K562 (cell line): ENCODE measurements around the gene GOLIM4. TPM values are rescaled to one million over a fixed set of nuclear protein-coding genes. Genes with fewer than 3 reads are reported as not detected.
A peak's percentile ranks its signal among the peaks of the same experiment; 100 is the strongest.

Source experiments
- ATF1 ChIP-seq, 2 experiments: fragments of 450-650 bp in 1 of 2; IDR thresholded peaks; 2 replicates each; pipeline ENCODE4 v1.6.1; 2016; ENCODE audit warnings: missing compliant biosample characterization in 1 of 2, missing genetic modification characterization in 1 of 2
- BRD4 ChIP-seq: fragments of 200-600 bp; sonication (generic); IDR thresholded peaks from 2 replicates; pipeline ENCODE4 v1.6.1; 2017; ENCODE audit warnings: inconsistent platforms
- CBX3 ChIP-seq, 2 experiments: IDR thresholded peaks; 1 replicate in 1 of 2; 2 replicates in 1 of 2; pipeline ENCODE4 v1.6.1; 2012; ENCODE audit warnings: inconsistent platforms in 2 of 2, low read length in 2 of 2, borderline replicate concordance in 1 of 2, control low read depth in 1 of 2
- CHAMP1 ChIP-seq: fragments of 450-650 bp; IDR thresholded peaks from 2 replicates; pipeline ENCODE4 v1.6.1; 2016; ENCODE audit warnings: mild to moderate bottlenecking
- DACH1 ChIP-seq: fragments of 450-650 bp; IDR thresholded peaks from 2 replicates; pipeline ENCODE4 v1.6.1; 2018; ENCODE audit not compliant: partially characterized antibody
- ESRRA ChIP-seq: fragments of 450-650 bp; IDR thresholded peaks from 2 replicates; pipeline ENCODE4 v1.6.1; 2014; ENCODE audit warnings: low read depth, mild to moderate bottlenecking, moderate library complexity, borderline replicate concordance
- FOXA3 ChIP-seq, 2 experiments: fragments of 450-650 bp in 1 of 2; sonication (generic) in 1 of 2; formaldehyde crosslinking; IDR thresholded peaks in 1 of 2; conservative IDR thresholded peaks in 1 of 2; 2 replicates each; pipeline versions ENCODE4 v1.4.0 to v1.8.0; 2020 to 2022; ENCODE audit warnings: mild to moderate bottlenecking in 2 of 2, missing genetic modification reagents in 1 of 2
- HMBOX1 ChIP-seq: sonication (generic); IDR thresholded peaks from 2 replicates; pipeline ENCODE4 v1.6.1; 2016
- MAZ ChIP-seq, 2 experiments: fragments of 450-650 bp in 1 of 2; sonication (generic) in 1 of 2; formaldehyde crosslinking; IDR thresholded peaks in 1 of 2; conservative IDR thresholded peaks in 1 of 2; 2 replicates each; pipeline versions ENCODE4 v1.4.0 to v1.5.0; 2020; ENCODE audit warnings: mild to moderate bottlenecking in 1 of 2, missing genetic modification reagents in 1 of 2
- MTA3 ChIP-seq: fragments of 450-650 bp; formaldehyde crosslinking; IDR thresholded peaks from 2 replicates; pipeline ENCODE4 v1.6.1; 2017; ENCODE audit warnings: mild to moderate bottlenecking, borderline replicate concordance
- POLR2AphosphoS5 ChIP-seq: IDR thresholded peaks from 2 replicates; pipeline ENCODE4 v1.6.1; 2011; ENCODE audit warnings: mild to moderate bottlenecking, low read depth, low read length, moderate library complexity; ENCODE audit not compliant: control insufficient read depth, insufficient read depth
- SMARCA4 ChIP-seq: fragments of 450-650 bp; IDR thresholded peaks from 2 replicates; pipeline ENCODE4 v1.6.1; 2016
- SRF ChIP-seq, 2 experiments: fragments of 250-450, 450-650 bp in 1 of 2; sonication (Bioruptor Pico) in 1 of 2; sonication (generic) in 1 of 2; formaldehyde crosslinking; IDR thresholded peaks; 2 replicates each; pipeline versions ENCODE4 v1.5.0 to v1.5.1; 2020 to 2022; ENCODE audit warnings: mild to moderate bottlenecking in 1 of 2, missing genetic modification reagents in 1 of 2
- STAT5A ChIP-seq: IDR thresholded peaks from 2 replicates; pipeline ENCODE4 v1.6.1; 2012; ENCODE audit warnings: low read length, inconsistent platforms, borderline replicate concordance
- TAF9B ChIP-seq: fragments of 450-650 bp; IDR thresholded peaks from 2 replicates; pipeline ENCODE4 v1.6.1; 2018; ENCODE audit warnings: mild to moderate bottlenecking; ENCODE audit not compliant: partially characterized antibody
- YY1 ChIP-seq, 3 experiments: IDR thresholded peaks; 2 replicates each; pipeline ENCODE4 v1.6.1; 2011; ENCODE audit warnings: low read length in 2 of 3, mild to moderate bottlenecking in 2 of 3, moderate library complexity in 2 of 3, borderline replicate concordance in 1 of 3, control low read depth in 1 of 3, low read depth in 1 of 3; ENCODE audit not compliant: insufficient read depth in 3 of 3, insufficient replicate concordance in 2 of 3, control insufficient read depth in 1 of 3, insufficient read length in 1 of 3; ENCODE audit errors: extremely low read depth in 1 of 3
- ZBTB17 ChIP-seq: fragments of 450-650 bp; formaldehyde crosslinking; IDR thresholded peaks from 2 replicates; pipeline ENCODE4 v1.4.0; 2020; ENCODE audit warnings: mild to moderate bottlenecking
- ZNF133 ChIP-seq: fragments of 250-450 bp; sonication (Bioruptor Pico); IDR thresholded peaks from 2 replicates; pipeline ENCODE4 v1.4.0; 2020; ENCODE audit warnings: mild to moderate bottlenecking
- ZNF57 ChIP-seq: fragments of 450-650 bp; formaldehyde crosslinking; IDR thresholded peaks from 2 replicates; pipeline ENCODE4 v1.4.0; 2020; ENCODE audit warnings: mild to moderate bottlenecking, moderate library complexity
- ZNF655 ChIP-seq: fragments of 250-450 bp; sonication (Bioruptor Pico); IDR thresholded peaks from 2 replicates; pipeline ENCODE4 v1.5.0; 2021
- polyA plus RNA-seq, 8 experiments: library from polyadenylated mRNA; depleted of rRNA in 4 of 8; stranded (reverse) in 5 of 8; unstranded in 3 of 8; fragments of >200 nt; fragmentation: Nextera tagmentation in 2 of 8; fragmentation: Illumina TruSeq in 1 of 8; extraction: Ambion mirVana in 2 of 8; extraction: Trizol in 1 of 8; gene quantifications; 2 replicates each; pipeline versions ENCODE4 v1.2.1 to v1.2.3, GENCODE V29; 2011 to 2014; ENCODE audit warnings: inconsistent platforms in 1 of 8, missing spikeins in 1 of 8
- total RNA-seq, 7 experiments: library from RNA; depleted of rRNA in 6 of 7; stranded (reverse); fragments of >200 nt in 6 of 7; fragmentation: Illumina TruSeq in 2 of 7; extraction: Trizol in 2 of 7; gene quantifications; 2 replicates each; pipeline versions ENCODE4 v1.2.1 to v1.2.3, GENCODE V29; 2011 to 2021; ENCODE audit warnings: low replicate concordance in 1 of 7

Gene GOLIM4
- total and polyA plus RNA-seq, 9 of the 15 experiments (the other 6 are each of a cell fraction or from before 2014, with no cell fraction given), result 9.3 to 39.4 (median 31.0) TPM

GRCh38 chr3:168116279-168116678 lies 20.6 kb upstream of the GOLIM4 start (continued):
- TF ChIP-seq CBX3 (IDR thresholded peaks at IDR 0.05; ENCODE audit: borderline replicate concordance in 1 of 2, low read length in 2 of 2) (peak in 1 of 2 experiments; percentile 25; a peak in 1 of 3 replicates), SMARCA4 (peak; percentile 66), ZNF655 (CRISPR knock-in tag) (no peak), ESRRA (peak; percentile 58; the same call in 1 of the 2 replicates), MAZ (CRISPR knock-in tag; conservative IDR thresholded peaks at IDR 0.05 in 1 of 2, IDR thresholded peaks at IDR 0.05 in 1 of 2) (peak in 1 of 2 experiments; percentile 46; a peak in 1 of 4 replicates), HMBOX1 (peak; percentile 91), BRD4 (0 out of 2 replicates have a peak, but pooled peaks have one; percentile 19), ZNF133 (CRISPR knock-in tag) (no peak), SRF (CRISPR knock-in tag; IDR thresholded peaks at IDR 0.05) (peak in 1 of 2 experiments; percentile 44; a peak in 1 of 4 replicates), YY1 (IDR thresholded peaks at IDR 0.05; ENCODE audit: borderline replicate concordance in 1 of 3, control insufficient read depth in 1 of 3, extremely low read depth in 1 of 3, insufficient read depth in 3 of 3, insufficient read length in 1 of 3, insufficient replicate concordance in 2 of 3, low read depth in 1 of 3, low read length in 2 of 3) (peak in 1 of 3 experiments; percentile 70), ATF1 (CRISPR knock-in tag; IDR thresholded peaks at IDR 0.05) (no peak), ATF1 (tag; IDR thresholded peaks at IDR 0.05) (peak; percentile 81), STAT5A (peak; percentile 76), CHAMP1 (0 out of 2 replicates have a peak, but pooled peaks have one; percentile 27), FOXA3 (CRISPR knock-in tag; conservative IDR thresholded peaks at IDR 0.05 in 1 of 2, IDR thresholded peaks at IDR 0.05 in 1 of 2) (0 out of 4 replicates have a peak, but pooled peaks of 1 of the 2 experiments have one; percentile 12), TAF9B (peak; percentile 12), ZBTB17 (peak; percentile 88), MTA3 (0 out of 2 replicates have a peak, but pooled peaks have one; percentile 44), DACH1 (no peak), POLR2AphosphoS5 (peak; percentile 65), ZNF57 (CRISPR knock-in tag) (0 out of 2 replicates have a peak, but pooled peaks have one; percentile 15)
